ENCODE data around the gene ST6GALNAC2.
"Not testable (repeated sequence)": the region's sequence is repeated elsewhere in the genome, so short reads cannot be mapped to it uniquely, and the experiment has no call there.

ST6GALNAC2 gene

GRCh38 chr17:76617838-76618237 lies 32.2 kb upstream of the ST6GALNAC2 start:
- Histone ChIP-seq H3K9me3 (ENCODE audit: control insufficient read depth in 1 of 2, low read length in 2 of 2) (no peaks in the 10 kb centered on the region), H3K27ac (ENCODE audit: low read depth, low read length) (no peak overlapping the region)

GRCh38 chr17:76614912-76615617 lies 29.4 kb upstream of the ST6GALNAC2 start:
- Histone ChIP-seq H3K27me3 (ENCODE audit: control insufficient read depth in 1 of 2, insufficient read depth in 2 of 2, low read length in 2 of 2) (no peaks in the 10 kb centered on the region), H3K9me3 (ENCODE audit: control insufficient read depth in 1 of 2, low read length in 2 of 2) (no peaks in the 10 kb centered on the region), H3K27ac (ENCODE audit: low read depth, low read length) (no peak overlapping the region), H3K36me3 (ENCODE audit: control insufficient read depth in 1 of 2, insufficient read depth in 2 of 2, low read length in 2 of 2) (no peaks in the 10 kb centered on the region), H3K4me3 (ENCODE audit: low read depth in 1 of 2, low read length in 2 of 2) (no peak overlapping the region), H3K4me1 (ENCODE audit: control insufficient read depth in 1 of 2, insufficient read depth in 2 of 2, low read length in 2 of 2) (peaks cover 0 to 5% of the 10 kb centered on the region in 2 donors), H3K9ac (ENCODE audit: low read depth in 1 of 2, low read length in 2 of 2) (no peak overlapping the region)

More at GRCh38 chr17:76617838-76618237, 32.2 kb upstream of the ST6GALNAC2 start:
- H3K4me1 ChIP-seq (ENCODE audit: control insufficient read depth in 1 of 2, insufficient read depth in 2 of 2, low read length in 2 of 2): peaks cover 0 to 5% of the 10 kb centered on the region in 2 donors
- no peak overlapping the region for H3K9ac ChIP-seq (ENCODE audit: low read depth in 1 of 2, low read length in 2 of 2)
- H3K4me3 ChIP-seq (ENCODE audit: low read depth in 1 of 2, low read length in 2 of 2): no peak overlapping the region
- H3K36me3 ChIP-seq (ENCODE audit: control insufficient read depth in 1 of 2, insufficient read depth in 2 of 2, low read length in 2 of 2): no peaks in the 10 kb centered on the region
- no peaks in the 10 kb centered on the region for H3K27me3 ChIP-seq (ENCODE audit: control insufficient read depth in 1 of 2, insufficient read depth in 2 of 2, low read length in 2 of 2)

- H3K4me3 ChIP-seq (ENCODE audit: low read depth in 1 of 2, low read length in 2 of 2); H3K9me3 ChIP-seq (ENCODE audit: control insufficient read depth in 1 of 2, low read length in 2 of 2); H3K36me3 ChIP-seq (ENCODE audit: control insufficient read depth in 1 of 2, insufficient read depth in 2 of 2, low read length in 2 of 2); H3K4me1 ChIP-seq (ENCODE audit: control insufficient read depth in 1 of 2, insufficient read depth in 2 of 2, low read length in 2 of 2); H3K27ac ChIP-seq (ENCODE audit: low read depth, low read length); H3K27me3 ChIP-seq (ENCODE audit: control insufficient read depth in 1 of 2, insufficient read depth in 2 of 2, low read length in 2 of 2); H3K9ac ChIP-seq (ENCODE audit: low read depth in 1 of 2, low read length in 2 of 2): not testable (repeated sequence)
Measured at GRCh38 chr17:76614064-76614759, 28.6 kb upstream of the ST6GALNAC2 start.

- Histone ChIP-seq H3K9ac (ENCODE audit: low read depth in 1 of 2, low read length in 2 of 2) (no peak overlapping the region), H3K9me3 (ENCODE audit: control insufficient read depth in 1 of 2, low read length in 2 of 2) (no peaks in the 10 kb centered on the region), H3K4me3 (ENCODE audit: low read depth in 1 of 2, low read length in 2 of 2) (no peak overlapping the region), H3K27ac (ENCODE audit: low read depth, low read length) (no peak overlapping the region), H3K27me3 (ENCODE audit: control insufficient read depth in 1 of 2, insufficient read depth in 2 of 2, low read length in 2 of 2) (no peaks in the 10 kb centered on the region), H3K4me1 (ENCODE audit: control insufficient read depth in 1 of 2, insufficient read depth in 2 of 2, low read length in 2 of 2) (peaks cover 0 to 5% of the 10 kb centered on the region in 2 donors), H3K36me3 (ENCODE audit: control insufficient read depth in 1 of 2, insufficient read depth in 2 of 2, low read length in 2 of 2) (no peaks in the 10 kb centered on the region)
Measured at GRCh38 chr17:76612977-76613851, 27.6 kb upstream of the ST6GALNAC2 start.

- H3K9me3 ChIP-seq (ENCODE audit: control insufficient read depth in 1 of 2, low read length in 2 of 2): no peaks in the 10 kb centered on the region
- no peak overlapping the region for H3K27ac ChIP-seq (ENCODE audit: low read depth, low read length)
- H3K4me1 ChIP-seq (ENCODE audit: control insufficient read depth in 1 of 2, insufficient read depth in 2 of 2, low read length in 2 of 2): peaks cover 0 to 5% of the 10 kb centered on the region in 2 donors
- no peak overlapping the region for H3K4me3 ChIP-seq (ENCODE audit: low read depth in 1 of 2, low read length in 2 of 2)
- no peaks in the 10 kb centered on the region for H3K36me3 ChIP-seq (ENCODE audit: control insufficient read depth in 1 of 2, insufficient read depth in 2 of 2, low read length in 2 of 2)
- no peak overlapping the region for H3K9ac ChIP-seq (ENCODE audit: low read depth in 1 of 2, low read length in 2 of 2)
- no peaks in the 10 kb centered on the region for H3K27me3 ChIP-seq (ENCODE audit: control insufficient read depth in 1 of 2, insufficient read depth in 2 of 2, low read length in 2 of 2)
Measured at GRCh38 chr17:76612465-76612864, 26.8 kb upstream of the ST6GALNAC2 start.

GRCh38 chr17:76611758-76612157 lies 26.1 kb upstream of the ST6GALNAC2 start:
- Histone ChIP-seq H3K36me3 (ENCODE audit: control insufficient read depth in 1 of 2, insufficient read depth in 2 of 2, low read length in 2 of 2) (no peaks in the 10 kb centered on the region), H3K27me3 (ENCODE audit: control insufficient read depth in 1 of 2, insufficient read depth in 2 of 2, low read length in 2 of 2) (no peaks in the 10 kb centered on the region)

GRCh38 chr17:76611080-76611749 lies 25.6 kb upstream of the ST6GALNAC2 start:
- not testable (repeated sequence) for H3K27ac ChIP-seq (ENCODE audit: low read depth, low read length); H3K36me3 ChIP-seq (ENCODE audit: control insufficient read depth in 1 of 2, insufficient read depth in 2 of 2, low read length in 2 of 2); H3K9ac ChIP-seq (ENCODE audit: low read depth in 1 of 2, low read length in 2 of 2)

More at GRCh38 chr17:76611758-76612157, 26.1 kb upstream of the ST6GALNAC2 start:
- H3K4me1 ChIP-seq (ENCODE audit: control insufficient read depth in 1 of 2, insufficient read depth in 2 of 2, low read length in 2 of 2): peaks cover 0 to 5% of the 10 kb centered on the region in 2 donors
- H3K4me3 ChIP-seq (ENCODE audit: low read depth in 1 of 2, low read length in 2 of 2): no peak overlapping the region
- H3K9me3 ChIP-seq (ENCODE audit: control insufficient read depth in 1 of 2, low read length in 2 of 2): no peaks in the 10 kb centered on the region
- no peak overlapping the region for H3K27ac ChIP-seq (ENCODE audit: low read depth, low read length)
- H3K9ac ChIP-seq (ENCODE audit: low read depth in 1 of 2, low read length in 2 of 2): no peak overlapping the region

GRCh38 chr17:76606685-76607084 lies 21.0 kb upstream of the ST6GALNAC2 start:
- H3K4me3 ChIP-seq (ENCODE audit: low read depth in 1 of 2, low read length in 2 of 2); H3K36me3 ChIP-seq (ENCODE audit: control insufficient read depth in 1 of 2, insufficient read depth in 2 of 2, low read length in 2 of 2); H3K4me1 ChIP-seq (ENCODE audit: control insufficient read depth in 1 of 2, insufficient read depth in 2 of 2, low read length in 2 of 2); H3K9me3 ChIP-seq (ENCODE audit: control insufficient read depth in 1 of 2, low read length in 2 of 2); H3K27ac ChIP-seq (ENCODE audit: low read depth, low read length); H3K27me3 ChIP-seq (ENCODE audit: control insufficient read depth in 1 of 2, insufficient read depth in 2 of 2, low read length in 2 of 2); H3K9ac ChIP-seq (ENCODE audit: low read depth in 1 of 2, low read length in 2 of 2): not testable (repeated sequence)

More at GRCh38 chr17:76611080-76611749, 25.6 kb upstream of the ST6GALNAC2 start:
- H3K4me1 ChIP-seq (ENCODE audit: control insufficient read depth in 1 of 2, insufficient read depth in 2 of 2, low read length in 2 of 2); H3K4me3 ChIP-seq (ENCODE audit: low read depth in 1 of 2, low read length in 2 of 2); H3K9me3 ChIP-seq (ENCODE audit: control insufficient read depth in 1 of 2, low read length in 2 of 2); H3K27me3 ChIP-seq (ENCODE audit: control insufficient read depth in 1 of 2, insufficient read depth in 2 of 2, low read length in 2 of 2): not testable (repeated sequence)

- Histone ChIP-seq H3K4me1 (ENCODE audit: control insufficient read depth in 1 of 2, insufficient read depth in 2 of 2, low read length in 2 of 2) (no peaks in the 10 kb centered on the region), H3K36me3 (ENCODE audit: control insufficient read depth in 1 of 2, insufficient read depth in 2 of 2, low read length in 2 of 2) (no peaks in the 10 kb centered on the region), H3K27ac (ENCODE audit: low read depth, low read length) (no peak overlapping the region), H3K4me3 (ENCODE audit: low read depth in 1 of 2, low read length in 2 of 2) (no peak overlapping the region), H3K9ac (ENCODE audit: low read depth in 1 of 2, low read length in 2 of 2) (no peak overlapping the region), H3K27me3 (ENCODE audit: control insufficient read depth in 1 of 2, insufficient read depth in 2 of 2, low read length in 2 of 2) (no peaks in the 10 kb centered on the region), H3K9me3 (ENCODE audit: control insufficient read depth in 1 of 2, low read length in 2 of 2) (no peaks in the 10 kb centered on the region)
Measured at GRCh38 chr17:76601065-76601464, 15.4 kb upstream of the ST6GALNAC2 start.
